ENCODE measurements around the gene ABI3BP.

The ABI3BP gene

GRCh38 chr3:100702082-100702979 is 290.9 kb downstream of the ABI3BP start:
- no peak for DNase-seq (ENCODE audit: low read depth in 4 of 4, low spot score in 1 of 4)

GRCh38 chr3:100700708-100701107 is 292.5 kb downstream of the ABI3BP start:
- DNase-seq (ENCODE audit: low read depth in 4 of 4, low spot score in 1 of 4): no peak
